Neuronal stem cell (in vitro differentiated cells): Measurements from ENCODE around the gene RMND5A.
A peak's percentile ranks its signal among the peaks of the same experiment; 100 is the strongest.

Experiments
- DNase-seq: peaks from one replicate; pipeline ENCODE4 v3.0.0-alpha.2; 2013; ENCODE audit warnings: low spot score
- H2AFZ ChIP-seq: one replicate; pipeline ENCODE4 v1.6.1; 2013; ENCODE audit warnings: mild to moderate bottlenecking, low read length, inconsistent platforms
- H2AK5ac ChIP-seq: 2 replicates; pipeline ENCODE4 v1.6.1; 2013; ENCODE audit warnings: low read depth, mild to moderate bottlenecking, inconsistent platforms, low read length, moderate library complexity, mixed read lengths
- H2BK120ac ChIP-seq: 2 replicates; pipeline ENCODE4 v1.6.1; 2013; ENCODE audit warnings: low read depth, mild to moderate bottlenecking, inconsistent platforms, low read length, moderate library complexity, mixed read lengths
- H2BK12ac ChIP-seq: one replicate; pipeline ENCODE4 v1.6.1; 2013; ENCODE audit warnings: low read length, inconsistent platforms
- H2BK15ac ChIP-seq: 2 replicates; pipeline ENCODE4 v1.6.1; 2013; ENCODE audit warnings: mild to moderate bottlenecking, low read length, inconsistent platforms, mixed read lengths
- H2BK5ac ChIP-seq: one replicate; pipeline ENCODE4 v1.6.1; 2013; ENCODE audit warnings: inconsistent platforms, mild to moderate bottlenecking, low read length, moderate library complexity
- H3K14ac ChIP-seq: one replicate; pipeline ENCODE4 v1.6.1; 2013; ENCODE audit warnings: low read length, inconsistent platforms
- H3K18ac ChIP-seq: 2 replicates; pipeline ENCODE4 v1.6.1; 2013; ENCODE audit warnings: low read length, inconsistent platforms
- H3K23ac ChIP-seq: 2 replicates; pipeline ENCODE4 v1.6.1; 2013; ENCODE audit warnings: low read depth, mild to moderate bottlenecking, mixed read lengths, low read length, inconsistent platforms; ENCODE audit not compliant: poor library complexity
- H3K27ac ChIP-seq: replicated peaks from 3 replicates; pipeline ENCODE4 v1.5.1; 2013; ENCODE audit warnings: low read length, inconsistent platforms
- H3K27me3 ChIP-seq, 3 experiments: 2 replicates each; pipeline ENCODE4 v1.6.1; 2013; ENCODE audit warnings: low read length in 3 of 3, mild to moderate bottlenecking in 2 of 3, inconsistent platforms in 1 of 3, low read depth in 1 of 3, mixed read lengths in 1 of 3, moderate library complexity in 1 of 3; ENCODE audit not compliant: control insufficient read depth in 3 of 3, insufficient read depth in 3 of 3
- H3K36me3 ChIP-seq, 2 donors: replicated peaks in 1 of 2; 2 replicates each; pipeline ENCODE4 v1.6.1; 2013; ENCODE audit warnings: low read length in 2 of 2; ENCODE audit not compliant: control insufficient read depth in 2 of 2, insufficient read depth in 2 of 2
- H3K4ac ChIP-seq: 2 replicates; pipeline ENCODE4 v1.6.1; 2013; ENCODE audit warnings: inconsistent platforms, mild to moderate bottlenecking, low read length, moderate library complexity
- H3K4me1 ChIP-seq, 2 donors: 1 replicate in 1 of 2; 2 replicates in 1 of 2; pipeline ENCODE4 v1.6.1; 2013; ENCODE audit warnings: low read length in 2 of 2, low read depth in 1 of 2; ENCODE audit not compliant: control insufficient read depth in 2 of 2, insufficient read depth in 1 of 2
- H3K4me2 ChIP-seq: one replicate; pipeline ENCODE4 v1.6.1; 2013; ENCODE audit warnings: mild to moderate bottlenecking, low read length, inconsistent platforms; ENCODE audit not compliant: insufficient read depth, poor library complexity, severe bottlenecking
- H3K4me3 ChIP-seq, 2 donors: 2 replicates each; pipeline ENCODE4 v1.5.1; 2013; ENCODE audit warnings: low read length in 2 of 2, mild to moderate bottlenecking in 2 of 2, inconsistent platforms in 1 of 2, moderate library complexity in 1 of 2
- H3K79me1 ChIP-seq: one replicate; pipeline ENCODE4 v1.6.1; 2013; ENCODE audit warnings: low read depth, mild to moderate bottlenecking, inconsistent platforms, low read length, moderate library complexity
- H3K9ac ChIP-seq: one replicate; pipeline ENCODE4 v1.6.1; 2013; ENCODE audit warnings: mild to moderate bottlenecking, low read depth, low read length, inconsistent platforms; ENCODE audit not compliant: poor library complexity
- H3K9me3 ChIP-seq, 2 donors: replicated peaks in 1 of 2; 2 replicates each; pipeline versions ENCODE3 to v1.6.1; 2013; ENCODE audit warnings: low read length in 2 of 2, mild to moderate bottlenecking in 2 of 2, inconsistent platforms in 1 of 2, low read depth in 1 of 2, mixed read lengths in 1 of 2, moderate library complexity in 1 of 2; ENCODE audit not compliant: control insufficient read depth in 2 of 2, insufficient read depth in 1 of 2
- H4K8ac ChIP-seq: one replicate; pipeline ENCODE4 v1.6.1; 2013; ENCODE audit warnings: low read depth, mild to moderate bottlenecking, inconsistent platforms, low read length, moderate library complexity
- H4K91ac ChIP-seq: one replicate; pipeline ENCODE4 v1.6.1; 2013; ENCODE audit warnings: low read length, low read depth, mild to moderate bottlenecking, inconsistent platforms; ENCODE audit not compliant: poor library complexity
- WGBS, 2 donors: extraction: QIAGEN DNeasy Blood & Tissue Kit; methylation state at CpG; one replicate each; pipeline ENCODE4 v1.1.7; 2013; ENCODE audit warnings: missing lambda C conversion rate in 2 of 2, mixed read lengths in 1 of 2; ENCODE audit not compliant: insufficient read length in 2 of 2, insufficient replicate concordance in 1 of 2; ENCODE audit errors: extremely low coverage in 2 of 2; 5-methylcytosine and 5-hydroxymethylcytosine counted together

The RMND5A gene

DNA sequence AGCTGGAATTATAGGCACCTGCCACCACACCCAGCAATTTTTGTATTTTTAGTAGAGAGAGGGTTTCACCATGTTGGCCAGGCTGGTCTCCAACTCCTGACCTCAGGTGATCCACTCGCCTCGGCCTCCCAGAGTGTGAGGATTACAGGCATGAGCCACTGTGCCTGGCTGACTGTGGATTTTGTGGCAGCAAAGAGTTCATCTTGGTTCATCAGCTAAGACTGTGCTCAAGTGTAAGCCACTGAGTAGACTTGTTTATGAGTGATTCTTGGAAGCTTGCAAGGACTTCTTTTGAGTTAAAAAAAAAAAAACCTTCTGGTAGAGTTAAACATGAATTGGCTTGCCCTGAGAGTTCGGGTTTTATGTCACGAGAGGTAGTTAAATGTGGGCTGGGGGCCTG is 106.9 kb downstream of the RMND5A start:
- Histone ChIP-seq H3K4me1 (peaks cover 3 to 7% of the 10 kb centered on the region in 2 donors), H3K4me2 (no peak overlapping the region), H3K23ac (no peak overlapping the region), H2AK5ac (no peak overlapping the region), H3K27ac (no peak overlapping the region), H3K36me3 (no peaks in the 10 kb centered on the region), H3K4me3 (no peak overlapping the region), H3K79me1 (no peaks in the 10 kb centered on the region), H2BK15ac (no peak overlapping the region), H2BK12ac (no peak overlapping the region), H4K8ac (no peak overlapping the region), H3K14ac (no peak overlapping the region), H2BK120ac (no peak overlapping the region), H2AFZ (no peak overlapping the region), H3K18ac (peak overlapping the region; percentile 51), H4K91ac (no peak overlapping the region), H3K9ac (no peak overlapping the region), H3K27me3 (peaks cover 0 to 4% (median 0%) of the 10 kb centered on the region in 3 experiments), H3K9me3 (no peaks in the 10 kb centered on the region), H3K4ac (no peak overlapping the region), H2BK5ac (no peak overlapping the region)
- no peak for DNase-seq
- no CpG with 5 or more reads among the region's 4 CpGs for WGBS, 2 donors
